ENCODE measurements around the gene NUP214.
"Not testable (repeated sequence)": the region's sequence is repeated elsewhere in the genome, so short reads cannot be mapped to it uniquely, and the experiment has no call there.

DNA sequence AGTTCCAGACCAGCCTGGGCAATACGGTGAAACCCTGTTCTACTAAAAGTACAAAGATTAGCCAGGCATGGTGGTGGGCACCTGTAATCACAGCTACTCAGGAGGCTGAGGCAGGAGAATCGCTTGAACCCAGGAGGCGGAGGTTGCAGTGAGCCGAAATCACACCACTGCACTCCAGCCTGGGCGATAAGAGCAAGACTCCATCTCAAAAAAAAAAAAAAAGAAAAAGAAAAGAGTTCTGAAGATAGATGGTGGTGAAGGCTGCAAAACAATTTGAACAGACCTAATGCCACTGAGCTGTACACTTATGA, 137.6 kb downstream of the NUP214 start:
- TF ChIP-seq ZNF274 (IDR thresholded peaks at IDR 0.05; ENCODE audit: low read depth, low read length); SUZ12 (IDR thresholded peaks at IDR 0.05; ENCODE audit: extremely low read depth, insufficient read depth, insufficient read length); YY1 (IDR thresholded peaks at IDR 0.05; ENCODE audit: insufficient read depth, insufficient read length): not testable (repeated sequence)
